ENCODE measurements around the gene DDX17. TPM values are rescaled to one million over a fixed set of nuclear protein-coding genes. Genes with fewer than 3 reads are reported as not detected.

The DDX17 gene
- total RNA-seq, 1 donor from 2014 or later: 538 TPM

GRCh38 chr22:38465673-38466490 is 40.2 kb downstream of the DDX17 start:
- no peak for DNase-seq

DNA sequence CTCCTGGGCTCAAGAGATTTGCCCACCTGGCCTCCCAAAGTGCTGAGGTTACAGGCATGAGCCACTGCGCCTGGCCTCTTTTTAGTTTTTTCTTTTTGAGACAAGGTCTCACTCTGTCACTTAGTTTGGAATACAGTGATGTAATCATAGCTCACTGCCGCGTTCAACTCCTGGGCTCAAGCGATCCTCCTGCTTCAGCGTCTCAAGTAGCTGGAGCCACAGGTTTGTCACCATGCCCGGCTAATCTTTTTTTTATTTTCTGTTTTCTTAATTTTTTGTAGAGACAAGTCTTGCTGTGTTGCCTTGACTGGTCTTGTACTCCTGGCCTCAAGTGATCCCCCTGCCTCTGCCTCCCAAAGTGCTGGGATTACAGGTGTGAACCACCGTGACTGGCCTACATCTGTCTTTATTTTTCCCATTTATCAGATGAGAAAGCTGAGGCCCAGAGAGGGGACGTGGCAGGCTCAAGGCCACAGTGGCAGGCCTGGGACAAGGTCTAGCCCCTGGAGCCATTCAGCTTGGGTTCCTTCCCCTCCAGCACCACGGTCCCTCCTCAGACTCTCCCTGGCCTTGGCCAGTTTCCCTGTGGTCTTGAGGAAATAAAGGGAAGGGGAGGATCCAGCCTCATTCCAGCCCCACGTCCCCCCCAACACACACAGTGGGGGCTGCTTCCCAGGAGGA is 41.0 kb downstream of the DDX17 start:
- no peak for DNase-seq

GRCh38 chr22:38462960-38463784 is 42.9 kb downstream of the DDX17 start:
- peak; percentile 39 for DNase-seq

- DNase-seq: peak; percentile 88
Observed at GRCh38 chr22:38461414-38462081, 44.6 kb downstream of the DDX17 start.

DNA sequence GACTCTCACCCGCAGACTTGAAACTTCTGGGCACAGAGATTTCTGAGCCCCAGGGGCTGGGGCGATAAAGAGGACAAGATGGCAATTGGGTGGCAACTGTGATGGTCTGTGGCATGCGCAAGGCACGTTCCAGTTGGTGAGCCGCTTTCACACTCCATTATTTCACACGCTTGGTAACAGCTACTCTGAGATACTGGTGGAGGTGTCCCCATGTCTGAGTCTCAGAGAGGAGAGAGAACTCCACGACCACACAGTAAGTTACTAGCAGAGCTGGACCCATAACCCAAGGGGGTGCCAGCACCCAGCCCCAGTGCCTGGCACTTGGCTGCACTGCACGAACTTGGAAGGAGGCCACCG is 45.1 kb downstream of the DDX17 start:
- no peak for DNase-seq

GRCh38 chr22:38460426-38460840 is 45.7 kb downstream of the DDX17 start:
- DNase-seq: no peak

DNA sequence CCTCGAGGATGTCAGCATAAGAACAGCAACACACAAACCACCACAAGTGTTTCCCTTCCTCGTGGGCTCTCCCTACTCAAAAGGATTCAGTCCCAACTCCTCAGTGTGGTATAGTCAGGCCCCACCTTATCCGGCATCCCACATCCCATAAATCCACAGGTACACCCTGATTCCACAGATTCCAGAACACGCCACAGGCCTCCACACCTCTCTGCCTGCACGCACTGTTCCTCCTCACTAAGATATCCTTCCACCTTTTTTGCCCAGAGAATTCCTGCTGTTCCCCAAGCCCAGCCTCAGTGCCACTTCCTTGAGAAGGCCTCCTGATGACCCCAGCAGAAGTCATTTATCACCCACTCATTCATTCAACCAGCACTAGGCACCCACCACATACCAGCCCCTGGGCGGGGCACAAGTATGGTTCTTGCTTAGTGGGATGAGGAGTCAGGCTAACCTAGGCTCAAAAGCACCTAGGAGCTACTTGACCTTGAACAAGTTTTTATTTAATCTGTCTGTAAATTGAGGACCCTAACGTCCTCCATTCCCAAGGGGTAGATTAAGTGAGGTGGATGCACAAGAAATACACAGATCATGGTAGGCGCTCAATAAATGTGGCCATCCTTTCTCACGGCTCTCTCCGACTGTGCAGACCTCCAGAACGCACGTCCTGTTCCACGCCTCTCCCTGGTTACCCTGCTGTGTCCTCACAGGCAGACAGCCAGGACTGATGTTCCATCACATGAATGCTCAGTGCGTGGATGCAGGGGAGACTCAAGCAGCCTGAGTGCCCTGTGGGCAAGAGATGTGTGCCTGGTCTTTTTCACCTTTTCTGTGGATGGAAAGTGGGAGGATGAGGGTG is 49.0 kb downstream of the DDX17 start:
- no peak for DNase-seq

- no peak for DNase-seq
Observed at GRCh38 chr22:38456272-38456835, 49.8 kb downstream of the DDX17 start.

DNA sequence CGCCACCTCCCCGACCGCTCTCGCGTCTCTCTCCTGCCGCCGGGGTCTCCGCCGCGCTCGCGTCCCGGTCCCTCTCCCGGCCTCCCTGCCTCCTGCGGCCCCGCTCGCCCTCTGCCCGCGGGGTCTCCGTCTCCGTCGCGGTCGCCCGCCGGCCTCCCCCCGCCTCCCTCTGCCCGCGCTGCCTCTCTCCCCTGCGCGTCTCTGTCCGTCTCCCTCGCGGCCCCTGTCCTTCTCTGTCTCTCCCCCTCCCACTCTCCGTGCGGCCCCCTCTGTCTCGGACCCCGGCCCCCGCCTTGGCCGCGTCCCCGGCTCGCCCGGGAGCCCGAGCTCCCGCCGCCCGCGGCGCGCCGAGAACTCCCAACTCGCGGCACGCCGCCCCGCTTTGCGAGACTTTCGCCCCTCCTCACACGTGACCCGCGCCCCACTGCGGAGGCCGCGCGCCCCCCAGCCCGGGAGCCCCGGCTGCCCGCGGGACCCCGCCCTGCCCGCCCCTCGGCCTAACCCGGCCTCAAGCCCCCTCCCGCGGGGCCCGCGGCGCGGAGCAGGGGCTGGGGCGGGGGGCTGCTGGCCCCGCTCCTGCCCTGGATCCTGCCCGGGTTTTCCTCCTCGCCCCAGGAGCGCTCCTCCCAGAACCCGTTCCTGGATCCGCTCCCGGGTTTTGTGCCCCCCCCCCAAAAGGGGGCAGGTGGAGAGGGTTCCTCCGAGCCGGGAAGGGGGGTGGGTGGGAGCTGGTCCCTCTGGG is 50.4 kb downstream of the DDX17 start:
- peak; percentile 57 for DNase-seq

- no peak for DNase-seq
Observed at GRCh38 chr22:38455076-38455529, 51.0 kb downstream of the DDX17 start, which contains the start of gene KCNJ4. TSS of gene KCNJ4 (minus strand) at chr22:38455199. CDS start at chr22:38428132, 27,067 bp downstream.

DNA sequence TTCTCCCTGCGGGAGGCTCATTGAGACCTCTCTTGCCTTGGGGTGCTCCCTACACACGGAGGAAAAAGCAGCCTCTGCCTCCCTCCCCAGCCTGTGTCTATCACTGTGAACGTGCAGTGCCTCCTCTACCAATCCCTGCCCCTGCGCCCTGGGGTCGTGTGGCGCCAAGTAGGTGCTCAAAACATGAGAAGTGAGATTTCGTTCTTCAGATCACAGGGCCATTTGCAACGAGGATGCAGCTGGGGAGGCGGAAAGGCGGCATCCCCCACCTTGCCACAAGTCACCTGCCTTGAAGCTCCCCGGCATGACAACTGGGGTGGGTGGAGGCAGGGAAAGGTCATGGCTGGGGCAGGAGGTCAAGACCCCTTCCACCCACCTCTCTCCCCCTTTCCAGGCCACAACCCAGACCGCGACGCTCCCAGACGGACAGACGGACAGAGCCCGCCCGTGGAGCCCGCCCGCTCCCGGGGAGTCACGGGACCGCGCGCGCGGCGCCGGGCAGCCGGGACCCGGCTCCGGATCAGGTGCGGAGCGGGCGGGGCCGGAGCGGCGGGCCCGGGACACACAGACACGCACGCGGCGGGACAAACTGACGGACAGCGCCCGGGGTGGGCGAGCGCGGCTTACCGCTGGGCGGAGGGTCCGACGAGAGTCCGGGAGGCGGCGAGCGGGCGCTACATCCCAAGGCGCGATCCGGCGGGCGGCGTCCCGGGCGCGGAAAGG is 51.6 kb downstream of the DDX17 start:
- no peak for DNase-seq

DNA sequence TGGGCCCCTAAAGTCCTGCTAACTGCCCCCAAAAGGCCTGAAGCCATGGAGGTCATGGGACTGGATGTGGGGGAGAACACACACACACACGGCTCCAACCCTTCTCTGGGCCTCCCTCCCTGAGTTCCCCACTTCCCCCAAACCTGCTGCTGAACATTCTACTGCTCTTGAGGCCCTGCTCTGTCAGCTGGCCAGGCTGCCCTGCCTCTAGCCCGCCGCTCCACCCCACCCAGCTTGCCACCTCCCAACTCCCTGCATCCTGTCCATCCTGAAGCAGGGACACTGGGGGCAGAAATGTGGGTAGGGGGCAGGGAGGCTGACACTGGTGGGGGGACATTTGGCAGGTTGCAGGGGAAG is 52.1 kb downstream of the DDX17 start:
- no peak for DNase-seq

GRCh38 chr22:38453066-38453672 is 52.9 kb downstream of the DDX17 start:
- no peak for DNase-seq

GRCh38 chr22:38452373-38453065 is 53.6 kb downstream of the DDX17 start:
- DNase-seq: no peak

- no peak for DNase-seq
Observed at GRCh38 chr22:38451864-38452263, 54.2 kb downstream of the DDX17 start.

GRCh38 chr22:38451404-38451803 is 54.7 kb downstream of the DDX17 start:
- no peak for DNase-seq

DNA sequence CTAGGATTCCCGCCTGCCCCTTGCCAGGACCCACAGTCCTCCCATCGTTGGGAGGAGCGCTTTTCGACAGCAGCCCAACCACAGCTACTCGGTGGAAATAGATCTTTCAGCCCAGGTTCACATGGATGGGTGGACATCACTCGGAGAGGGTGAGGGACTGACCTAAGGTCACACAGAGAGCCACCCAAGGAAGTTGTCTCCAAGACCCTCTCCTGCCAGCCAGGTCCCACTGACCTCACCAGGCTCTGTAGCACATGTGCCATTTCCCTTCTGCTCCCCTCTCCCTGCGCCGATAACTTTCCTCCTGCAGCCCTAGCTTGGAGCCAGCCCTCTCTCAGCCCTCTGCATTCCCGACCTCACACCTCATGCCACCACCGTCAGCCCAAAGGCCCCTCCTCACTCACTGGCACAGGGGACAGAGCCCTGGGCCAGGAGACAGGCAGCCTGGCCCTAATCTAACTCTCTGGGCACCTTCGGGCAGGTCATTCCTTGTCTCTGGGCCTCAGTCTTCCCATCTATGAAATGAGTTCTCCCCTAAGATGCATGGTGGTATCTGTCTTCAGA is 55.8 kb downstream of the DDX17 start:
- DNase-seq: no peak

DNA sequence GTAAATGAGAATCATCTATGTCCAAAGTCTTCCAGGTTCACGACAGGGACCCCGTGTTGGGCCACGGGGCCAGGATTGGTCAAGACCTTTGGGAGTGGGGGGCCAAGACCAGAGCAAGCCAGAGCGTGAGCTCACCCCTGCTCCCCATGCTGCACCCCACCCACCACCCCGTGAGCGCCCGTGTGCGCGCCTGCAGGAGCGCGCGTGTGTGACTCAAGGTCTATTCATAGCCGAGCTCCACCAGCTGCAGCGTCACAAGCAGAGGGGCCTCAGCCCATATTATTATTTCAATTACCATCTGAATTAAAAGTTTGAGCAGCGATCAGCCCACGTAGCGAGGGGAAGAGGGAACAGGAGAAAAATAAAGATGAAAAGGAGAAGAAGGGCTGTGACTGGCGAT is 56.3 kb downstream of the DDX17 start:
- no peak for DNase-seq
